GM12892 (cell line): ENCODE measurements around the gene KCNMA1.

ENCODE experiments used
- POLR2A ChIP-seq: IDR thresholded peaks from 2 replicates; pipeline ENCODE4 v1.6.1; 2011; ENCODE audit warnings: low read depth, low read length, control low read depth
- POLR2AphosphoS5 ChIP-seq: IDR thresholded peaks from 2 replicates; pipeline ENCODE4 v1.6.1; 2011; ENCODE audit warnings: low read depth, low read length, control low read depth
- TAF1 ChIP-seq: IDR thresholded peaks from 2 replicates; pipeline ENCODE4 v1.6.1; 2011; ENCODE audit warnings: low read depth, mild to moderate bottlenecking, control low read depth, low read length, borderline replicate concordance

DNA sequence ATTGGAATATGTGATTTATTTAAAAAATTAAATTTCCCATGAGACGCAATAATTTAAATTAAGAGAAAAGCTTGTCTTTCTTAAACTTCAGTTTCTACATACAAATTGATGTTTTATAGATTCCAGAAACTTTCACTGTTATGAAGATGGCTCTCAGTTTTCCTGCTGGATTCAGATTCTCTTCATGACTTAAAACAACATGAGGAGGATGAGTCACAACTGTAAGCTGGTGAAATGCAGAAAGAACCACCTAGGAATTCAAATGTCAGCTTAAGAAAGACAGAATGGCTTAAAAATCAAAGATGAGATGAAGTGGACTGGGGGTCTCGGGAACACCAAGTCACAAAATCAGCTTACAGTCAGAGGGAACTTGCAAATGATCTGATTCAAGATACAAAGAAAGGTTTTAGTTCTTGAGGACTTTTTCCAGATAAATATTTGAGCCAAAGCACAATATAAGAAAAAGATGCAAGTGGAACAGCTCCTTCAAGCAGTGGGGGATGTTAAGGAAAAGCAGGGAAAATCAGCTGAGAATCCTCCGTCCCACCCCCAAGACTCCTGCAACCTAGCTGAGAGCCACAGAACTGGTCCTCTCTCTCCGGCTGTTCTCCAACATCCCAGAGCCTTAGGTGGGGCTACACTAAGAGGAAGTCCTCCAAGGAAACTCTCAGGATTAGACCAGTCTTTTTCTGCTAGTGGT, 279.8 kb downstream of the KCNMA1 start:
- TF ChIP-seq TAF1 (no peak), POLR2A (no peak), POLR2AphosphoS5 (no peak)
